Measurements from ENCODE around the gene GAGE12D.
"Not testable (repeated sequence)": the region's sequence is repeated elsewhere in the genome, so short reads cannot be mapped to it uniquely, and the experiment has no call there.

Gene GAGE12D

GRCh38 chrX:49541433-49541832 lies at the start of gene GAGE12D:
GAGE12D (plus strand) TSS chrX:49541733; CDS start chrX:49542888, 1,155 bp downstream.
- DNase-seq (ENCODE audit: low read depth, low spot score): not testable (repeated sequence)

GRCh38 chrX:49531877-49532276 lies 9.7 kb upstream of the GAGE12D start, which contains the start of gene GAGE12C:
GAGE12C (plus strand) TSS chrX:49532177; CDS start chrX:49533332, 1,155 bp downstream.
- DNase-seq (ENCODE audit: low read depth, low spot score): not testable (repeated sequence)

- not testable (repeated sequence) for DNase-seq (ENCODE audit: low read depth, low spot score)
Measured at GRCh38 chrX:49550989-49551388, 9.5 kb downstream of the GAGE12D start, which contains the start of gene GAGE12E. GAGE12E (plus strand) TSS chrX:49551289; CDS start chrX:49552444, 1,155 bp downstream.

- not testable (repeated sequence) for DNase-seq (ENCODE audit: low read depth, low spot score)
Measured at GRCh38 chrX:49560542-49560941, 19.0 kb downstream of the GAGE12D start, which contains the start of gene GAGE12F. GAGE12F (plus strand) TSS chrX:49560842; CDS start chrX:49561997, 1,155 bp downstream.

GRCh38 chrX:49568728-49569127 lies 27.2 kb downstream of the GAGE12D start:
- DNase-seq (ENCODE audit: low read depth, low spot score): not testable (repeated sequence)

GRCh38 chrX:49569152-49569551 lies 27.6 kb downstream of the GAGE12D start:
- not testable (repeated sequence) for DNase-seq (ENCODE audit: low read depth, low spot score)

- DNase-seq (ENCODE audit: low read depth, low spot score): not testable (repeated sequence)
Measured at GRCh38 chrX:49570100-49570499, 28.6 kb downstream of the GAGE12D start, which contains the start of gene GAGE12G. GAGE12G (plus strand) TSS chrX:49570400; CDS start chrX:49571555, 1,155 bp downstream.

GRCh38 chrX:49579649-49580048 lies 38.1 kb downstream of the GAGE12D start, which contains the start of gene GAGE12H:
GAGE12H (plus strand) TSS chrX:49579949; CDS start chrX:49581104, 1,155 bp downstream.
- not testable (repeated sequence) for DNase-seq (ENCODE audit: low read depth, low spot score)

- DNase-seq (ENCODE audit: low read depth, low spot score): not testable (repeated sequence)
Measured at GRCh38 chrX:49589196-49589595, 47.7 kb downstream of the GAGE12D start, which contains the start of gene GAGE2A. GAGE2A (plus strand) TSS chrX:49589496; CDS start chrX:49590651, 1,155 bp downstream.

- not testable (repeated sequence) for DNase-seq (ENCODE audit: low read depth, low spot score)
Measured at GRCh38 chrX:49589769-49590478, 48.4 kb downstream of the GAGE12D start.

- not testable (repeated sequence) for DNase-seq (ENCODE audit: low read depth, low spot score)
Measured at GRCh38 chrX:49590488-49590887, 49.0 kb downstream of the GAGE12D start.
